Testis (tissue), 2 donors: ENCODE data around the gene ARHGEF3.

Experiments used
- POLR2A ChIP-seq: fragments of 450-650 bp; IDR thresholded peaks from one replicate; pipeline ENCODE4 v1.6.1; 2017; ENCODE audit warnings: antibody characterized with exemption, mild to moderate bottlenecking, moderate library complexity
- TF ChIP-seq, protein P1 (sequence below), 3 experiments: fragments of 450-650 bp in 2 of 3; fragments of 200-600 bp in 1 of 3; sonication (generic) in 1 of 3; IDR thresholded peaks; one replicate each; pipeline ENCODE4 v1.5.1; 2016 to 2019; ENCODE audit warnings: antibody characterized with exemption in 3 of 3, mild to moderate bottlenecking in 2 of 3, moderate library complexity in 1 of 3

DNA sequence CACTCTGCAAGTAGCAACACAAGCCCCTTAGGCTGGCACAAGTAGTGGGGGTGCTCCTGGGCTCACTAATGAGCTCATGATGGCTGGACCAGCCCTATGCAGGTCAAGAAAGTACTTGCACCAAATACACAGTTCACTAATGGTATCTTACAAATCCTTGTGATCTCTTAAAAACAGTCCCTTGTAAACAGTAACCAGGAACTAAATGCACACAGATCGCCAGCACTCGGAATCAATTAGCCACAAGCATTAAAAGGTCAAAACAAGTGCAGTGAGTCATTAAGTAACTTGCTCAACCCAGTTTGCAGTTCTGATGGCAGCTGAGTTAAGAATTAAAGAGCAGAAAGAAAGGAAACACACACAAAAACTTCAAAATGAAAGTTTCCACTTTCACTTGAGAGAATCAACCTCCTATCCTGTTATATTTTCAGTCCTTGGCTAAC, 43.2 kb downstream of the ARHGEF3 start:
- TF ChIP-seq, protein P1, sequence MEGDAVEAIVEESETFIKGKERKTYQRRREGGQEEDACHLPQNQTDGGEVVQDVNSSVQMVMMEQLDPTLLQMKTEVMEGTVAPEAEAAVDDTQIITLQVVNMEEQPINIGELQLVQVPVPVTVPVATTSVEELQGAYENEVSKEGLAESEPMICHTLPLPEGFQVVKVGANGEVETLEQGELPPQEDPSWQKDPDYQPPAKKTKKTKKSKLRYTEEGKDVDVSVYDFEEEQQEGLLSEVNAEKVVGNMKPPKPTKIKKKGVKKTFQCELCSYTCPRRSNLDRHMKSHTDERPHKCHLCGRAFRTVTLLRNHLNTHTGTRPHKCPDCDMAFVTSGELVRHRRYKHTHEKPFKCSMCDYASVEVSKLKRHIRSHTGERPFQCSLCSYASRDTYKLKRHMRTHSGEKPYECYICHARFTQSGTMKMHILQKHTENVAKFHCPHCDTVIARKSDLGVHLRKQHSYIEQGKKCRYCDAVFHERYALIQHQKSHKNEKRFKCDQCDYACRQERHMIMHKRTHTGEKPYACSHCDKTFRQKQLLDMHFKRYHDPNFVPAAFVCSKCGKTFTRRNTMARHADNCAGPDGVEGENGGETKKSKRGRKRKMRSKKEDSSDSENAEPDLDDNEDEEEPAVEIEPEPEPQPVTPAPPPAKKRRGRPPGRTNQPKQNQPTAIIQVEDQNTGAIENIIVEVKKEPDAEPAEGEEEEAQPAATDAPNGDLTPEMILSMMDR (IDR thresholded peaks at IDR 0.05) = no peak
- no peak for TF ChIP-seq POLR2A
